ENCODE results near the gene ZNF608. TPM values are rescaled to one million over a fixed set of nuclear protein-coding genes. Genes with fewer than 3 reads are reported as not detected.

Gene ZNF608
- total and polyA plus RNA-seq, 2 donors (not counting 3 experiments of a cell fraction or from before 2014, with no cell fraction given), result 16.2 to 33.6 TPM

GRCh38 chr5:124702525-124702924 lies 43.9 kb downstream of the ZNF608 start:
- no peak overlapping the region for H3K9ac ChIP-seq (replicated peaks; ENCODE audit: extremely low read depth, insufficient read depth, low read length)
- H4K20me1 ChIP-seq (replicated peaks; ENCODE audit: control insufficient read depth, extremely low read depth, insufficient read depth, low read length), result peaks cover 10% of the 10 kb centered on the region
- DNase-seq (ENCODE audit: low read depth, low spot score), result no peak
- H3K4me1 ChIP-seq (ENCODE audit: control insufficient read depth, extremely low read depth, insufficient read depth, low read length), result no peaks in the 10 kb centered on the region
- no peak overlapping the region for H3K4me3 ChIP-seq (replicated peaks in 1 of 3; ENCODE audit: insufficient read depth in 1 of 3, low read depth in 1 of 3, low read length in 3 of 3)
- no peak for FAIRE-seq
- H3K79me2 ChIP-seq (ENCODE audit: control insufficient read depth, insufficient read depth, low read length), result peaks cover 3% of the 10 kb centered on the region
- no peaks in the 10 kb centered on the region for H3K9me3 ChIP-seq (replicated peaks; ENCODE audit: control insufficient read depth, insufficient read depth, low read length)
- no peak overlapping the region for H3K27ac ChIP-seq (ENCODE audit: insufficient read depth, low read depth, low read length)
- CTCF ChIA-PET, result interaction anchor here (0.7 to 1.1 kb wide), 3 partner anchors 13 to 86 kb away, joined by 3 read pairs; no protein-coding TSS in a partner anchor
- dilution Hi-C loops (cut with MboI; ENCODE audit: extremely low pct_ligation_motif_present, low sequenced_read_pairs) (no loop called here), intact Hi-C loops (cut with micrococcal nuclease) (no loop called here)
- H3K27me3 ChIP-seq (ENCODE audit: control insufficient read depth in 2 of 2, insufficient read depth in 2 of 2, low read length in 2 of 2), result no peaks in the 10 kb centered on the region
- peaks cover 0 to 2% of the 10 kb centered on the region in 2 experiments for H3K36me3 ChIP-seq (ENCODE audit: control insufficient read depth in 2 of 2, extremely low read depth in 1 of 2, insufficient read depth in 2 of 2, low read length in 2 of 2)
- BruUV-seq (replicated peaks), result no TSS peak
- no peaks in the 10 kb centered on the region for H3K9me1 ChIP-seq (replicated peaks; ENCODE audit: control insufficient read depth, extremely low read depth, insufficient read depth, low read length)
- H2AFZ ChIP-seq (ENCODE audit: low read depth, low read length), result no peak overlapping the region
- H3K4me2 ChIP-seq (ENCODE audit: insufficient read depth, low read length), result no peak overlapping the region
- no peak for TF ChIP-seq POLR2AphosphoS5 (IDR thresholded peaks at IDR 0.05; ENCODE audit: insufficient read depth, low read depth, low read length)
- no peak for TF ChIP-seq MYC (IDR thresholded peaks at IDR 0.05; ENCODE audit: low read depth, low read length)
- no peak for TF ChIP-seq POLR2A (IDR thresholded peaks at IDR 0.05; ENCODE audit: low read depth, low read length)
- POLR2A ChIA-PET, result no interaction called here

GRCh38 chr5:124701873-124702425 lies 44.5 kb downstream of the ZNF608 start:
- no peaks in the 10 kb centered on the region for H3K4me1 ChIP-seq (ENCODE audit: control insufficient read depth, extremely low read depth, insufficient read depth, low read length)
- no peak overlapping the region for H3K4me3 ChIP-seq (replicated peaks in 1 of 3; ENCODE audit: insufficient read depth in 1 of 3, low read depth in 1 of 3, low read length in 3 of 3)
- no peaks in the 10 kb centered on the region for H3K9me1 ChIP-seq (replicated peaks; ENCODE audit: control insufficient read depth, extremely low read depth, insufficient read depth, low read length)
- H4K20me1 ChIP-seq (replicated peaks; ENCODE audit: control insufficient read depth, extremely low read depth, insufficient read depth, low read length), result peaks cover 10% of the 10 kb centered on the region
- DNase-seq (ENCODE audit: low read depth, low spot score) (no peak), FAIRE-seq (no peak)
- no peak for TF ChIP-seq JUN (IDR thresholded peaks at IDR 0.05; ENCODE audit: borderline replicate concordance, insufficient read depth, insufficient read length, low read depth)
- no peak for TF ChIP-seq CTCF (IDR thresholded peaks at IDR 0.05; ENCODE audit: extremely low read depth in 1 of 2, insufficient read depth in 1 of 2, low read depth in 1 of 2, low read length in 2 of 2)
- no peak for TF ChIP-seq FOS (IDR thresholded peaks at IDR 0.05; ENCODE audit: borderline replicate concordance, insufficient read depth, low read length)
- TF ChIP-seq POLR2A (IDR thresholded peaks at IDR 0.05; ENCODE audit: low read depth, low read length), result no peak
- TF ChIP-seq EZH2 (IDR thresholded peaks at IDR 0.05; ENCODE audit: borderline replicate concordance, low read depth, low read length, severe bottlenecking), result no peak
- no peak for TF ChIP-seq GATA2 (IDR thresholded peaks at IDR 0.05; ENCODE audit: insufficient read depth, insufficient read length, low read depth, low read length)
- TF ChIP-seq MYC (IDR thresholded peaks at IDR 0.05; ENCODE audit: low read depth, low read length), result no peak
- no peak for TF ChIP-seq POLR2AphosphoS5 (IDR thresholded peaks at IDR 0.05; ENCODE audit: insufficient read depth, low read depth, low read length)
- TF ChIP-seq MAX (IDR thresholded peaks at IDR 0.05; ENCODE audit: insufficient read depth, insufficient read length), result no peak
- dilution Hi-C loops (cut with MboI; ENCODE audit: extremely low pct_ligation_motif_present, low sequenced_read_pairs) (no loop called here), intact Hi-C loops (cut with micrococcal nuclease) (no loop called here)
- BruUV-seq (replicated peaks), result no TSS peak
- no peak overlapping the region for H3K4me2 ChIP-seq (ENCODE audit: insufficient read depth, low read length)
- ChIA-PET CTCF (no interaction called here), POLR2A (no interaction called here)
- peaks cover 0 to 2% of the 10 kb centered on the region in 2 experiments for H3K36me3 ChIP-seq (ENCODE audit: control insufficient read depth in 2 of 2, extremely low read depth in 1 of 2, insufficient read depth in 2 of 2, low read length in 2 of 2)
- no peaks in the 10 kb centered on the region for H3K9me3 ChIP-seq (replicated peaks; ENCODE audit: control insufficient read depth, insufficient read depth, low read length)
- no peak overlapping the region for H3K27ac ChIP-seq (ENCODE audit: insufficient read depth, low read depth, low read length)
- H2AFZ ChIP-seq (ENCODE audit: low read depth, low read length), result no peak overlapping the region
- no peaks in the 10 kb centered on the region for H3K27me3 ChIP-seq (ENCODE audit: control insufficient read depth in 2 of 2, insufficient read depth in 2 of 2, low read length in 2 of 2)
- no peak overlapping the region for H3K9ac ChIP-seq (replicated peaks; ENCODE audit: extremely low read depth, insufficient read depth, low read length)
- H3K79me2 ChIP-seq (ENCODE audit: control insufficient read depth, insufficient read depth, low read length), result peaks cover under 1% of the 10 kb centered on the region
